K562 (cell line): ENCODE measurements around the gene HECW1. TPM values are rescaled to one million over a fixed set of nuclear protein-coding genes. Genes with fewer than 3 reads are reported as not detected.

Source experiments
- ATAC-seq: fragments of 200-7000 bp; cut with Tn5 transposase; 3 replicates; pipeline ENCODE4 v1.9.1; 2020; ENCODE audit warnings: moderate library complexity
- BruUV-seq: library from RNA; stranded (reverse); fragments of 400-500 nt; replicated peaks from 2 replicates; lab custom pipeline; 2021; lab: Mats Ljungman, UMichigan
- CTCF ChIA-PET: fragments of 300-600 bp; formaldehyde crosslinking; extraction: SDS; loops from one replicate; lab custom pipeline; 2021; ENCODE audit warnings: low intra/inter-chr PET ratio; lab: Yijun Ruan, JAX
- POLR2A ChIA-PET: fragments of 300-600, 350-650 bp; sonication (Branson Sonifier 250); formaldehyde crosslinking; extraction: SDS; loops from one replicate; lab custom pipeline; 2021; ENCODE audit warnings: antibody characterized with exemption, inconsistent platforms; lab: Yijun Ruan, JAX
- DNase-seq, 4 experiments: peaks; one replicate each; pipeline versions ENCODE4 v3.0.0 to v3.0.0-alpha.2; 2011 to 2018; ENCODE audit warnings: low spot score in 3 of 4, mixed read lengths in 3 of 4; ENCODE audit errors: extremely low read depth in 1 of 4
- FAIRE-seq: peaks from 2 replicates; lab custom pipeline; 2011; peaks lifted over from hg19 to GRCh38; lab: Jason Lieb, UNC
- H2AFZ ChIP-seq: 2 replicates; pipeline ENCODE4 v1.6.0; 2011; ENCODE audit warnings: low read depth, low read length, control low read depth, inconsistent platforms
- H3K27ac ChIP-seq: fragments of 200-600 bp; 3 replicates; pipeline ENCODE4 v1.8.0; 2011; ENCODE audit warnings: low read depth, mild to moderate bottlenecking, control low read depth, inconsistent platforms, low read length, moderate library complexity, mixed read lengths; ENCODE audit errors: extremely low read depth
- H3K27me3 ChIP-seq, 2 experiments: fragments of 300-600 bp in 1 of 2; 2 replicates in 1 of 2; 3 replicates in 1 of 2; pipeline versions ENCODE4 v1.6.0 to v1.8.0; 2011; ENCODE audit warnings: inconsistent platforms in 2 of 2, low read length in 2 of 2, mild to moderate bottlenecking in 1 of 2, mixed read lengths in 1 of 2, moderate library complexity in 1 of 2; ENCODE audit not compliant: control insufficient read depth in 2 of 2, insufficient read depth in 2 of 2
- H3K36me3 ChIP-seq: fragments of 300-600 bp; 3 replicates; pipeline ENCODE4 v1.8.0; 2011; ENCODE audit warnings: mild to moderate bottlenecking, low read length, inconsistent platforms; ENCODE audit not compliant: control insufficient read depth, insufficient read depth
- H3K4me1 ChIP-seq, 2 experiments: fragments of 200-600 bp in 1 of 2; replicated peaks in 1 of 2; 2 replicates in 1 of 2; 3 replicates in 1 of 2; pipeline versions ENCODE4 v1.5.1 to v1.8.0; 2011; ENCODE audit warnings: inconsistent platforms in 2 of 2, low read length in 2 of 2, mild to moderate bottlenecking in 1 of 2, mixed read lengths in 1 of 2, moderate library complexity in 1 of 2; ENCODE audit not compliant: control insufficient read depth in 2 of 2, insufficient read depth in 2 of 2
- H3K4me2 ChIP-seq: 2 replicates; pipeline ENCODE4 v1.6.1; 2011; ENCODE audit warnings: low read length, control low read depth, inconsistent platforms, mixed read lengths; ENCODE audit not compliant: insufficient read depth
- H3K4me3 ChIP-seq: fragments of 200-600 bp; sonication (generic), shearing (Covaris generic); 2 replicates; pipeline ENCODE4 v1.5.1; 2016; ENCODE audit warnings: control low read depth, inconsistent platforms
- H3K79me2 ChIP-seq: fragments of 200-600 bp; 3 replicates; pipeline ENCODE4 v1.8.0; 2011; ENCODE audit warnings: low read length, inconsistent platforms; ENCODE audit not compliant: control insufficient read depth, insufficient read depth
- H3K9ac ChIP-seq, 2 experiments: 2 replicates each; pipeline versions ENCODE4 v1.6.0 to v1.6.1; 2011; ENCODE audit warnings: low read depth in 2 of 2, low read length in 2 of 2, control low read depth in 1 of 2, inconsistent platforms in 1 of 2, mild to moderate bottlenecking in 1 of 2, mixed read lengths in 1 of 2; ENCODE audit not compliant: insufficient read depth in 1 of 2
- H3K9me1 ChIP-seq: one replicate; pipeline ENCODE4 v1.6.0; 2011; ENCODE audit warnings: inconsistent platforms, mild to moderate bottlenecking, low read length, moderate library complexity; ENCODE audit not compliant: control insufficient read depth, insufficient read depth
- H3K9me3 ChIP-seq: replicated peaks from 2 replicates; pipeline ENCODE4 v1.5.1; 2011; ENCODE audit warnings: low read depth, low read length, inconsistent platforms; ENCODE audit not compliant: control insufficient read depth, insufficient read depth
- H4K20me1 ChIP-seq: replicated peaks from 2 replicates; pipeline ENCODE4 v1.6.1; 2011; ENCODE audit warnings: low read length, inconsistent platforms, mixed read lengths; ENCODE audit not compliant: control insufficient read depth, insufficient read depth
- ATF3 ChIP-seq, 2 experiments: fragments of 450-650 bp in 1 of 2; sonication (generic) in 1 of 2; formaldehyde crosslinking in 1 of 2; IDR thresholded peaks in 1 of 2; conservative IDR thresholded peaks in 1 of 2; 2 replicates each; pipeline versions ENCODE4 v1.6.1 to v1.8.1; 2016 to 2023; ENCODE audit warnings: mild to moderate bottlenecking in 2 of 2, moderate library complexity in 2 of 2, inconsistent platforms in 1 of 2, missing genetic modification reagents in 1 of 2
- C11orf30 ChIP-seq: fragments of 450-650 bp; IDR thresholded peaks from 2 replicates; pipeline ENCODE4 v1.6.1; 2016; ENCODE audit warnings: low read depth, mild to moderate bottlenecking
- FOSL1 ChIP-seq: fragments of 200-800 bp; sonication (Bioruptor generic); conservative IDR thresholded peaks from 2 replicates; pipeline ENCODE4 v1.6.1; 2016; ENCODE audit warnings: missing genetic modification characterization, missing compliant biosample characterization
- MAFK ChIP-seq: IDR thresholded peaks from 2 replicates; pipeline ENCODE4 v1.6.1; 2011; ENCODE audit warnings: low read length, improper control_type of control experiment
- RBM39 ChIP-seq: fragments of 200-400 bp; formaldehyde crosslinking; optimal IDR thresholded peaks from 2 replicates; pipeline ENCODE3; 2018; ENCODE audit warnings: low read depth, low read length
- THAP12 ChIP-seq: fragments of 250-450 bp; sonication (Bioruptor Pico); IDR thresholded peaks from 2 replicates; pipeline ENCODE4 v1.9.0; 2021; ENCODE audit warnings: mild to moderate bottlenecking, inconsistent platforms
- ZBTB17 ChIP-seq: fragments of 450-650 bp; formaldehyde crosslinking; IDR thresholded peaks from 2 replicates; pipeline ENCODE4 v1.4.0; 2020; ENCODE audit warnings: mild to moderate bottlenecking
- ZBTB49 ChIP-seq: sonication (generic); formaldehyde crosslinking; IDR thresholded peaks from 2 replicates; pipeline ENCODE4 v1.8.0; 2022; ENCODE audit warnings: missing genetic modification reagents, mild to moderate bottlenecking, borderline replicate concordance
- ZNF316 ChIP-seq: fragments of 450-650 bp; IDR thresholded peaks from 2 replicates; pipeline ENCODE4 v1.6.1; 2016
- ZNF398 ChIP-seq: fragments of 250-450 bp; sonication (Bioruptor Pico); IDR thresholded peaks from 2 replicates; pipeline ENCODE4 v1.8.0; 2021; ENCODE audit warnings: moderate library complexity, mild to moderate bottlenecking, inconsistent platforms
- WGBS: fragments of 100-300 bp; shearing (Covaris generic); methylation state at CpG from one replicate; pipeline ENCODE4 v1.1.6; 2016; ENCODE audit warnings: low coverage, mixed read lengths; ENCODE audit not compliant: insufficient coverage; ENCODE audit errors: missing lambda C conversion rate; 5-methylcytosine and 5-hydroxymethylcytosine counted together
- in situ Hi-C: fragments of 300-500 bp; cut with MboI; formaldehyde crosslinking; loops from 4 replicates; pipeline ENCODE4 v1.15.0; 2018; ENCODE audit warnings: inconsistent platforms, mixed read lengths
- intact Hi-C: fragments of 100-400 bp; cut with micrococcal nuclease; formaldehyde crosslinking; loops from 2 replicates; pipeline ENCODE4 v1.14.2; 2022
- polyA plus RNA-seq, 8 experiments: library from polyadenylated mRNA; depleted of rRNA in 4 of 8; stranded (reverse) in 5 of 8; unstranded in 3 of 8; fragments of >200 nt; fragmentation: Nextera tagmentation in 2 of 8; fragmentation: Illumina TruSeq in 1 of 8; extraction: Ambion mirVana in 2 of 8; extraction: Trizol in 1 of 8; gene quantifications; 2 replicates each; pipeline versions ENCODE4 v1.2.1 to v1.2.3, GENCODE V29; 2011 to 2014; ENCODE audit warnings: inconsistent platforms in 1 of 8, missing spikeins in 1 of 8
- total RNA-seq, 7 experiments: library from RNA; depleted of rRNA in 6 of 7; stranded (reverse); fragments of >200 nt in 6 of 7; fragmentation: Illumina TruSeq in 2 of 7; extraction: Trizol in 2 of 7; gene quantifications; 2 replicates each; pipeline versions ENCODE4 v1.2.1 to v1.2.3, GENCODE V29; 2011 to 2021; ENCODE audit warnings: low replicate concordance in 1 of 7

Gene HECW1
- total and polyA plus RNA-seq, 9 of the 15 experiments (the other 6 are each of a cell fraction or from before 2014, with no cell fraction given), result 0.07 to 0.31 (median 0.13) TPM; not detected in 4

- DNase-seq, result no peak
Observed at GRCh38 chr7:43516581-43517342, 404.3 kb downstream of the HECW1 start.

More at GRCh38 chr7:43516581-43517342, 404.3 kb downstream of the HECW1 start:
- H3K9me1 ChIP-seq, result no peaks in the 10 kb centered on the region
- no peak overlapping the region for H3K4me3 ChIP-seq
- no peaks in the 10 kb centered on the region for H3K79me2 ChIP-seq
- ChIA-PET POLR2A (no interaction called here), CTCF (interaction anchor here (0.6 kb wide), 1 partner anchor 205 kb away, joined by 4 read pairs; no protein-coding TSS in a partner anchor)
- no TSS peak for BruUV-seq
- H3K4me1 ChIP-seq, result peaks cover 4% of the 10 kb centered on the region in 2 experiments; a peak in 2 of 5 replicates
- H3K9me3 ChIP-seq, result no peaks in the 10 kb centered on the region
- intact Hi-C loops (no loop called here), in situ Hi-C loops (no loop called here)
- H3K9ac ChIP-seq, result no peak overlapping the region
- H3K27me3 ChIP-seq, result peaks cover 13 to 22% of the 10 kb centered on the region in 2 experiments; a peak in 4 of 5 replicates
- no peak overlapping the region for H3K27ac ChIP-seq
- ATAC-seq (no peak), FAIRE-seq (no peak)
- TF ChIP-seq THAP12 (no peak), ATF3 (IDR thresholded peaks at IDR 0.05) (peak; percentile 26; the same call in 1 of the 2 replicates), ATF3 (CRISPR knock-in tag; conservative IDR thresholded peaks at IDR 0.05) (no peak), ZNF316 (peak; percentile 30; the same call in 1 of the 2 replicates), MAFK (0 out of 2 replicates have a peak, but pooled peaks have one; percentile 32), ZBTB49 (CRISPR knock-in tag) (no peak), FOSL1 (tag) (peak; percentile 43; the same call in 1 of the 2 replicates), RBM39 (no peak), C11orf30 (peak; percentile 15; the same call in 1 of the 2 replicates), ZNF398 (no peak), ZBTB17 (CRISPR knock-in tag) (peak; percentile 88)
- no peaks in the 10 kb centered on the region for H3K36me3 ChIP-seq
- 3% methylated on average over 9 of the region's 9 CpGs for WGBS
- H3K4me2 ChIP-seq, result no peak overlapping the region
- no peaks in the 10 kb centered on the region for H4K20me1 ChIP-seq
- H2AFZ ChIP-seq, result no peak overlapping the region
